AG08396 (cell line): ENCODE data around the gene CRYGD.

Experiments used
- DNase-seq: peaks from one replicate; pipeline ENCODE4 v3.0.0; 2012; ENCODE audit warnings: low spot score, mixed read lengths

The CRYGD gene

GRCh38 chr2:208083807-208084206 lies 40.5 kb downstream of the CRYGD start:
- no peak for DNase-seq

GRCh38 chr2:208077276-208077675 lies 47.0 kb downstream of the CRYGD start:
- DNase-seq, result no peak

GRCh38 chr2:208074610-208075356 lies 49.5 kb downstream of the CRYGD start:
- no peak for DNase-seq

GRCh38 chr2:208072250-208072892 lies 52.0 kb downstream of the CRYGD start:
- DNase-seq, result peak; percentile 61
